ENCODE measurements around the gene PLD5. TPM values are rescaled to one million over a fixed set of nuclear protein-coding genes. Genes with fewer than 3 reads are reported as not detected.

The PLD5 gene
- total and polyA plus RNA-seq, 2 of the 13 experiments (the other 11 are each of a cell fraction or from before 2014, with no cell fraction given), result not detected

GRCh38 chr1:242402956-242403355 lies 121.5 kb downstream of the PLD5 start (continued):
- TF ChIP-seq TFDP2 (CRISPR knock-in tag; IDR thresholded peaks at IDR 0.05) (no peak), ZNF75D (CRISPR knock-in tag; IDR thresholded peaks at IDR 0.05; ENCODE audit: borderline replicate concordance) (no peak), ZNF326 (CRISPR knock-in tag; IDR thresholded peaks at IDR 0.05; ENCODE audit: borderline replicate concordance) (no peak)

DNA sequence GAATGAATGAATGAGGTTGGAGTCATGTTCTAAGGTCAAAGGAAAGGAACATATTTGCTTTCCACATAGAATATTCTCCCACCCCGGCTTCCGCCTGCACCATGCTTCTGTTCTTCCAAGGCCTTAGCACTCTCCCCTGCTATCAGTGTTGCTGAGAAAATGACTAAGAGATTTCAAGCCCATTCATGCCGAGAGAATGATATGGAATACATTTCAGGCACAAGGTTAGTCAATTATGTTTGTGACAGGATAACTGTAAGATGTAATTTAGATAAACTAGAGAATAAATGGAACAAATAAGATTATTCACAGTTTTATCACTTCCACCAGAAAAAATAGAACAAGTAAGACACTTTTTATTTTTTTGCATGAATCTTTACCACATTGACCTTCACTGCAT lies 122.6 kb downstream of the PLD5 start:
- no peak overlapping the region for H3K4me3 ChIP-seq (replicated peaks in 1 of 3; ENCODE audit: insufficient read depth in 1 of 3, low read depth in 2 of 3, low read length in 3 of 3)
- H3K4me2 ChIP-seq (ENCODE audit: low read depth, low read length), result no peak overlapping the region
- FAIRE-seq, result no peak
- H3K4me1 ChIP-seq (ENCODE audit: insufficient read depth, low read length), result no peaks in the 10 kb centered on the region
- no peaks in the 10 kb centered on the region for H4K20me1 ChIP-seq (ENCODE audit: insufficient read depth, low read length)
- intact Hi-C loops (cut with micrococcal nuclease; ENCODE audit: unreplicated experiment) (no loop called here), in situ Hi-C loops (cut with HindIII; ENCODE audit: extremely low pct_ligation_motif_present, low pct_unique_long_range_greater_than_20kb) (no loop called here)
- no peak overlapping the region for H3K9ac ChIP-seq (ENCODE audit: insufficient read depth, low read depth, low read length)
- no peak overlapping the region for H3K27ac ChIP-seq (ENCODE audit: extremely low read length, insufficient read depth, low read length)
- H2AFZ ChIP-seq (ENCODE audit: low read length), result no peak overlapping the region
- CTCF ChIA-PET (ENCODE audit: low intra/inter-chr PET ratio, low total read pairs), result no interaction called here
- H3K27me3 ChIP-seq (ENCODE audit: control insufficient read depth in 1 of 2, insufficient read depth in 2 of 2, low read length in 2 of 2), result no peaks in the 10 kb centered on the region; a peak in 1 of 5 replicates
- no peak for DNase-seq (ENCODE audit: low spot score)
- no peak for ATAC-seq
- H3K79me2 ChIP-seq (ENCODE audit: insufficient read depth, low read length), result no peaks in the 10 kb centered on the region
- no TSS peak for BruUV-seq (replicated peaks)
- 33% methylated on average over 3 of the region's 3 CpGs for WGBS (ENCODE audit: low lambda C conversion rate)
- no peaks in the 10 kb centered on the region for H3K36me3 ChIP-seq (replicated peaks in 1 of 2; ENCODE audit: control insufficient read depth in 1 of 2, insufficient read depth in 2 of 2, low read length in 2 of 2)
- POLR2A ChIA-PET, result no interaction called here
- no peaks in the 10 kb centered on the region for H3K9me3 ChIP-seq (ENCODE audit: low read length)
- TF ChIP-seq DRAP1 (CRISPR knock-in tag; IDR thresholded peaks at IDR 0.05) (no peak), GMEB2 (CRISPR knock-in tag; IDR thresholded peaks at IDR 0.05; ENCODE audit: low read depth) (no peak), BRD4 (CRISPR knock-in tag; IDR thresholded peaks at IDR 0.05) (no peak), EZH2 (conservative IDR thresholded peaks at IDR 0.05; ENCODE audit: low read depth, low read length) (no peak), ATF2 (CRISPR knock-in tag; IDR thresholded peaks at IDR 0.05) (no peak), ZNF7 (CRISPR knock-in tag; IDR thresholded peaks at IDR 0.05) (no peak), RAD21 (CRISPR knock-in tag; IDR thresholded peaks at IDR 0.05) (no peak), ZNF451 (CRISPR knock-in tag; IDR thresholded peaks at IDR 0.05) (no peak), RARG (CRISPR knock-in tag; IDR thresholded peaks at IDR 0.05; ENCODE audit: low read depth) (no peak), KMT2B (CRISPR knock-in tag; IDR thresholded peaks at IDR 0.05) (no peak), ZNF382 (CRISPR knock-in tag; IDR thresholded peaks at IDR 0.05; ENCODE audit: borderline replicate concordance) (no peak), AKAP8 (CRISPR knock-in tag; IDR thresholded peaks at IDR 0.05) (no peak)
- TF ChIP-seq, protein P1, sequence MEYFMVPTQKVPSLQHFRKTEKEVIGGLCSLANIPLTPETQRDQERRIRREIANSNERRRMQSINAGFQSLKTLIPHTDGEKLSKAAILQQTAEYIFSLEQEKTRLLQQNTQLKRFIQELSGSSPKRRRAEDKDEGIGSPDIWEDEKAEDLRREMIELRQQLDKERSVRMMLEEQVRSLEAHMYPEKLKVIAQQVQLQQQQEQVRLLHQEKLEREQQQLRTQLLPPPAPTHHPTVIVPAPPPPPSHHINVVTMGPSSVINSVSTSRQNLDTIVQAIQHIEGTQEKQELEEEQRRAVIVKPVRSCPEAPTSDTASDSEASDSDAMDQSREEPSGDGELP (IDR thresholded peaks at IDR 0.05; ENCODE audit: borderline replicate concordance, low read depth), result no peak
- TF ChIP-seq, protein P2, sequence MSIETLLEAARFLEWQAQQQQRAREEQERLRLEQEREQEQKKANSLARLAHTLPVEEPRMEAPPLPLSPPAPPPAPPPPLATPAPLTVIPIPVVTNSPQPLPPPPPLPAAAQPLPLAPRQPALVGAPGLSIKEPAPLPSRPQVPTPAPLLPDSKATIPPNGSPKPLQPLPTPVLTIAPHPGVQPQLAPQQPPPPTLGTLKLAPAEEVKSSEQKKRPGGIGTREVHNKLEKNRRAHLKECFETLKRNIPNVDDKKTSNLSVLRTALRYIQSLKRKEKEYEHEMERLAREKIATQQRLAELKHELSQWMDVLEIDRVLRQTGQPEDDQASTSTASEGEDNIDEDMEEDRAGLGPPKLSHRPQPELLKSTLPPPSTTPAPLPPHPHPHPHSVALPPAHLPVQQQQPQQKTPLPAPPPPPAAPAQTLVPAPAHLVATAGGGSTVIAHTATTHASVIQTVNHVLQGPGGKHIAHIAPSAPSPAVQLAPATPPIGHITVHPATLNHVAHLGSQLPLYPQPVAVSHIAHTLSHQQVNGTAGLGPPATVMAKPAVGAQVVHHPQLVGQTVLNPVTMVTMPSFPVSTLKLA (IDR thresholded peaks at IDR 0.05), result no peak
